Chondrocyte (in vitro differentiated cells): ENCODE data around the gene TEX26. TPM values are rescaled to one million over a fixed set of nuclear protein-coding genes. Genes with fewer than 3 reads are reported as not detected.

ENCODE experiments used
- DNase-seq: peaks from one replicate; pipeline ENCODE4 v3.0.0; 2021; ENCODE audit warnings: mixed read lengths, low spot score
- H3K27ac Mint-ChIP-seq: one replicate; pipeline ENCODE4 v1.8.0; 2021; ENCODE audit warnings: mild to moderate bottlenecking, moderate library complexity, mixed read lengths; ENCODE audit not compliant: unreplicated experiment
- H3K27me3 Mint-ChIP-seq: 2 replicates; pipeline ENCODE4 v1.8.0; 2021; ENCODE audit warnings: low read depth, mixed read lengths
- H3K36me3 Mint-ChIP-seq: 2 replicates; pipeline ENCODE4 v1.8.0; 2021; ENCODE audit warnings: low read depth, mixed read lengths
- H3K4me1 Mint-ChIP-seq: 2 replicates; pipeline ENCODE4 v1.8.0; 2021; ENCODE audit warnings: low read depth, mild to moderate bottlenecking, mixed read lengths
- H3K4me3 Mint-ChIP-seq: one replicate; pipeline ENCODE4 v1.8.0; 2021; ENCODE audit warnings: mild to moderate bottlenecking, moderate library complexity, mixed read lengths; ENCODE audit not compliant: unreplicated experiment
- H3K9me3 Mint-ChIP-seq: 2 replicates; pipeline ENCODE4 v1.8.0; 2021; ENCODE audit warnings: low read depth, mixed read lengths
- CTCF ChIP-seq: fragments of 200-600 bp; sonication (generic); IDR thresholded peaks from 2 replicates; pipeline ENCODE4 v1.5.0; 2021; ENCODE audit warnings: antibody characterized with exemption, mild to moderate bottlenecking, moderate library complexity
- total RNA-seq: library from RNA; stranded (reverse); gene quantifications from 3 replicates; pipeline ENCODE4 v1.2.1, GENCODE V29; 2021

The TEX26 gene
- total RNA-seq, 1 donor from 2014 or later, result not detected

GRCh38 chr13:30904043-30904442 lies 28.4 kb upstream of the TEX26 start:
- H3K27me3 Mint-ChIP-seq, result no peaks in the 10 kb centered on the region
- no peaks in the 10 kb centered on the region for H3K9me3 Mint-ChIP-seq
- H3K27ac Mint-ChIP-seq, result no peak overlapping the region
- TF ChIP-seq CTCF, result no peak
- no peak for DNase-seq
- H3K4me1 Mint-ChIP-seq, result peaks cover 55% of the 10 kb centered on the region
- no peaks in the 10 kb centered on the region for H3K36me3 Mint-ChIP-seq
- H3K4me3 Mint-ChIP-seq, result no peak overlapping the region

- peaks cover 38% of the 10 kb centered on the region for H3K4me1 Mint-ChIP-seq
- no peak for DNase-seq
- H3K27me3 Mint-ChIP-seq, result no peaks in the 10 kb centered on the region
- H3K27ac Mint-ChIP-seq, result peak within 1 kb of the TSS; percentile 91
- TF ChIP-seq CTCF, result peak; percentile 4
- peak within 1 kb of the TSS; percentile 68 for H3K4me3 Mint-ChIP-seq
- no peaks in the 10 kb centered on the region for H3K36me3 Mint-ChIP-seq
- H3K9me3 Mint-ChIP-seq, result no peaks in the 10 kb centered on the region
Observed at GRCh38 chr13:30905932-30906383, 26.5 kb upstream of the TEX26 start, which contains the start of gene MEDAG. Gene MEDAG, plus strand, starts transcription at chr13:30906271. Its CDS starts 245 bp downstream, at chr13:30906516.

DNA sequence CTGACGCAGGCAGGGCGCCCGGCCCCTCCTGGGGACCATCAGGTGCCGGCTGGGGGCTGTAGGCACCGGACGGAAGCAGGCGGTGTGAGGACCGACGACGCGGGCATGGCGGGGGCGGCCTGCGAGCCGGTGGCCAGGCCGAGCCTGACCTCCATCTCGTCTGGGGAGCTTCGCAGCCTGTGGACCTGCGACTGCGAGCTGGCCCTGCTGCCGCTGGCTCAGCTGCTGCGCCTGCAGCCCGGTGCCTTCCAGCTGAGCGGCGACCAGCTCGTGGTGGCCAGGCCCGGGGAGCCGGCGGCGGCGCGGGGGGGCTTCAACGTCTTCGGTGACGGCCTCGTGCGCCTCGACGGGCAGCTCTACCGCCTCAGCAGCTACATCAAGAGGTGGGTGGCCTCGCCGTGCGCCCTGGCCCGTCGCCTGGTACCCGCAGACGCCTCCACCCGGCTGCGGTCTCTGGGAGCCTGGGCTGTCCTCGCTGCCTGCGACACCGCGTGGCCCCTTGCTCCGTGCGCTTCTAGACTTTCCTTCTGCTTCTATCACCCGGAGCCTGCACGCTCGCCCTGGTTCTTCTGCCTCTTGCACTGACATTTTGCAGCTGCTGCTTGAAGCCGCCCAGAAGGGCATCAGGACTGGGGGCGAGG lies 25.9 kb upstream of the TEX26 start:
- Mint-ChIP-seq H3K4me1 (peaks cover 36% of the 10 kb centered on the region), H3K4me3 (peak overlapping the region; percentile 68), H3K27ac (peak overlapping the region; percentile 91), H3K36me3 (no peaks in the 10 kb centered on the region), H3K27me3 (no peaks in the 10 kb centered on the region), H3K9me3 (no peaks in the 10 kb centered on the region)
- no peak for DNase-seq
- no peak for TF ChIP-seq CTCF

GRCh38 chr13:30907121-30907861 lies 25.2 kb upstream of the TEX26 start:
- no peak for TF ChIP-seq CTCF
- Mint-ChIP-seq H3K4me1 (peaks cover 35% of the 10 kb centered on the region), H3K36me3 (no peaks in the 10 kb centered on the region), H3K27ac (peak overlapping the region; percentile 91), H3K27me3 (no peaks in the 10 kb centered on the region), H3K4me3 (peak overlapping the region; percentile 68), H3K9me3 (no peaks in the 10 kb centered on the region)
- no peak for DNase-seq

DNA sequence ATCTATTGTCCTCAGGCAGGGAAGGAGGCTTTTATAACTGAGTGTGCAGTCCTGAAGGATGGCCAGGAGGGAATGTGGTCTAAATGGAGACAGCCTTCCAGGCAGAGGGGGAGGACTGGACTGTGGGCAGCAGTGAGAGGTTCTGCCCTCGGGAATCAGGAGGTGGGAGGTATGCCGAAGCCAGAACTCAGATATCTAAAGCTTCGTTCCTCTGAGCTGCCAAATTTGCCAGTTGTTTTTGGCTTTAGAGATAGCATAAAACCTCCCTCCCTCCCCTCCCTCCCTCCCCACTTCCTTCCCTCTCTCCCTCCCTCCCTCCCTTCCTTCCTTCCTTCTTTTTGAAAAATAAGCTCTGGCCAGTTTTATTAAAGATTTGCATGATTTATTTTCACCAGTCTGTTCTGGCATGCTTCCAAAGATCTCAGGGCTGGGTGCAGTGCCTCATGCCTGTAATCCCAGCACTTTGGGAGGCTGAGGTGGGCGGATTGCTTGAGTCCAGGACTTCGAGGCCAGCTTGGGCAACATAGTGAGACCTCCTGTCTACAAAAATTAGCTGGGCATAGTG lies 24.0 kb upstream of the TEX26 start:
- peaks cover 35% of the 10 kb centered on the region for H3K4me1 Mint-ChIP-seq
- peak overlapping the region; percentile 27 for H3K27ac Mint-ChIP-seq
- no peaks in the 10 kb centered on the region for H3K27me3 Mint-ChIP-seq
- peak overlapping the region; percentile 68 for H3K4me3 Mint-ChIP-seq
- TF ChIP-seq CTCF, result no peak
- DNase-seq, result no peak
- H3K36me3 Mint-ChIP-seq, result no peaks in the 10 kb centered on the region
- H3K9me3 Mint-ChIP-seq, result no peaks in the 10 kb centered on the region
